Measurements from ENCODE around the gene ZCCHC2. TPM values are rescaled to one million over a fixed set of nuclear protein-coding genes. Genes with fewer than 3 reads are reported as not detected.

Gene ZCCHC2
- total and polyA plus RNA-seq, 2 of the 4 experiments (the other 2 are of a cell fraction): 3.2 to 3.6 TPM

DNA sequence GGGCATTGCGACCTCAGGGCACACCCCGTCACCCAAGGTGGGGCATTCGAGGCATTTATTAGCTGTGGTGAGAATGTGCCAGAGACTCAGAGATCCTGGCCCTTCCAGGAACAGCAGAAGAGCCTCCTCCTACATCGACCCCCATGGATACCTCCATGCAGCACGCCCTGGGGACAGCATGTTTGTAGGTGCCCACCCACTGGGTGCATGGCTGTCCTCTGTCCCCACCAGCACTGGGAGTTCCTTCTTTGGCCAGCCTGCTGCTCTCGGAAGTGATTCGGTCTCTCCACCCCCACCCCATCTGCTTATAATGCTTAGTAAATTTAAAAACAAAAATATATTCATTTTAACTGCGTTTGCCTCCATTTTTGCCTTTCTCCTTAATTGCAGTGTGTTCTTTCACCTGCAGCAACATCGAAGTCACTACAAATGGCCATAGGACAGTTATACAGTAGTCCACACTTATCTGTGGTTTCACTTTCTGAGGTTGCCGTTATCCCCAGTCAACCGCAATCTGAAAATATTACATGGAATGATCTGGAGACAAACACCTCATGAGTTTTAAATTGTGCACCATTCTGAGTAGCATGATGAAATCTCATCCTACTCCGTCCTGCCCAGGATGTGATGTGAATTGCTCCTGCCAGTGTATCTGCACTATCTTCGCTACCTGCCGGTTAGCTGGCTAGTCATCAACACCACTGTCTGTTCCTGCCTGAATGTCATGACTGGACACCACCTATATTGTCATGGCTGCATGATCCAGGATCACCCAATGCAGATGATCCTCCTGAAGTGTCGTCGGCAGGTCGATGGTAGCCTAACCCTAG, 29.6 kb upstream of the ZCCHC2 start:
- no peak overlapping the region for H3K27ac ChIP-seq (ENCODE audit: insufficient read depth, low read length)
- H3K27me3 ChIP-seq (ENCODE audit: control insufficient read depth, insufficient read depth, low read length): peaks cover 13% of the 10 kb centered on the region; the same call in 1 of the 2 replicates
- H3K14ac ChIP-seq (replicated peaks; ENCODE audit: low read depth, low read length): no peak overlapping the region
- H3K4me1 ChIP-seq (ENCODE audit: control insufficient read depth, insufficient read depth, low read length): no peaks in the 10 kb centered on the region
- TF ChIP-seq ELK1 (IDR thresholded peaks at IDR 0.05; ENCODE audit: borderline replicate concordance, low read depth, low read length) (no peak), BHLHE40 (IDR thresholded peaks at IDR 0.05; ENCODE audit: low read depth, low read length) (no peak), CTCF (conservative IDR thresholded peaks at IDR 0.05; ENCODE audit: low read depth, low read length) (no peak), SMC3 (IDR thresholded peaks at IDR 0.05; ENCODE audit: low read depth, low read length) (no peak)
- ATAC-seq (ENCODE audit: low read depth) (no peak), DNase-seq (no peak)
- peak overlapping the region; percentile 66 for H2AK9ac ChIP-seq (replicated peaks; ENCODE audit: low read depth, low read length, poor library complexity)
- in situ Hi-C loops (cut with MboI; ENCODE audit: low sequenced_read_pairs): no loop called here
- H4K5ac ChIP-seq (ENCODE audit: low read depth, low read length): no peak overlapping the region
- H2AFZ ChIP-seq (replicated peaks; ENCODE audit: low read length, poor library complexity): no peak overlapping the region
- no peak overlapping the region for H3K18ac ChIP-seq (ENCODE audit: low read depth, low read length)
- no peak overlapping the region for H3K4me2 ChIP-seq (ENCODE audit: low read depth, low read length)
- H4K20me1 ChIP-seq (ENCODE audit: insufficient read depth, low read length): no peaks in the 10 kb centered on the region
- H2AK5ac ChIP-seq (ENCODE audit: low read depth, low read length): no peak overlapping the region
- BruUV-seq (replicated peaks): no TSS peak
- H3K56ac ChIP-seq (ENCODE audit: extremely low read depth, insufficient read depth, low read length): no peak overlapping the region
- no peak overlapping the region for H2BK20ac ChIP-seq (ENCODE audit: low read depth, low read length)
- WGBS, 2 experiments (ENCODE audit: extremely low coverage in 2 of 2, insufficient read length in 1 of 2): 82% methylated on average over 3 of the region's 17 CpGs; no CpG with 5 or more reads in 1 of the 2 experiments
- H2BK5ac ChIP-seq (ENCODE audit: low read depth, low read length, poor library complexity, severe bottlenecking): no peak overlapping the region
- H3K9me3 ChIP-seq (ENCODE audit: control insufficient read depth, insufficient read depth, low read length): no peaks in the 10 kb centered on the region
- H3K79me1 ChIP-seq (ENCODE audit: low read depth in 1 of 2, low read length in 2 of 2): no peaks in the 10 kb centered on the region
- H3K9ac ChIP-seq (ENCODE audit: low read depth, low read length): no peak overlapping the region
- dilution Hi-C loops (cut with HindIII; ENCODE audit: low sequenced_read_pairs, unreplicated experiment): no loop called here
- intact Hi-C loops (cut with micrococcal nuclease): no loop called here
- H2BK15ac ChIP-seq (ENCODE audit: low read depth, low read length): no peak overlapping the region
- H3K36me3 ChIP-seq (ENCODE audit: control insufficient read depth, insufficient read depth, low read length): no peaks in the 10 kb centered on the region
- no peak overlapping the region for H4K8ac ChIP-seq (ENCODE audit: low read depth in 2 of 2, low read length in 2 of 2)
- no peak overlapping the region for H3K23ac ChIP-seq (ENCODE audit: low read depth, low read length)
- H3K4ac ChIP-seq (ENCODE audit: low read depth, low read length): no peak overlapping the region
- no peak overlapping the region for H4K91ac ChIP-seq (ENCODE audit: insufficient read depth, low read depth, low read length)
- no peak overlapping the region for H3K4me3 ChIP-seq (ENCODE audit: insufficient read depth, low read depth, low read length)
- H2BK120ac ChIP-seq (ENCODE audit: low read depth, low read length): no peak overlapping the region
- no peaks in the 10 kb centered on the region; the same call in 1 of the 2 replicates for H3K9me1 ChIP-seq (ENCODE audit: insufficient read depth, low read length)
- ChIA-PET CTCF (no interaction called here), POLR2A (ENCODE audit: unreplicated experiment) (no interaction called here)

Data from IMR-90 (cell line).